HepG2 (cell line): ENCODE data around the gene TWNK. TPM values are rescaled to one million over a fixed set of nuclear protein-coding genes. Genes with fewer than 3 reads are reported as not detected.

Source experiments
- ATAC-seq: fragments of 200-7000 bp; cut with Tn5 transposase; 3 replicates; pipeline ENCODE4 v1.9.1; 2020; ENCODE audit warnings: mild to moderate bottlenecking, moderate library complexity
- BruUV-seq: library from RNA; stranded (reverse); fragments of 400-500 nt; replicated peaks from 2 replicates; lab custom pipeline; 2021; lab: Mats Ljungman, UMichigan
- CTCF ChIA-PET: fragments of 300-600 bp; formaldehyde crosslinking; extraction: SDS; loops from one replicate; lab custom pipeline; 2021; ENCODE audit warnings: low total read pairs, inconsistent platforms, low intra/inter-chr PET ratio; lab: Yijun Ruan, JAX
- POLR2A ChIA-PET: fragments of 350-600 bp; sonication (Branson Sonifier 250); formaldehyde crosslinking; loops from one replicate; lab custom pipeline; 2020; ENCODE audit warnings: antibody characterized with exemption, inconsistent platforms; lab: Yijun Ruan, JAX
- DNase-seq: peaks from one replicate; pipeline ENCODE4 v3.0.0-alpha.2; 2015; ENCODE audit warnings: low spot score
- FAIRE-seq: peaks from 3 replicates; lab custom pipeline; 2011; peaks lifted over from hg19 to GRCh38; lab: Jason Lieb, UNC
- H2AFZ ChIP-seq: one replicate; pipeline ENCODE4 v1.6.1; 2011; ENCODE audit warnings: low read length, inconsistent platforms
- H3K27ac ChIP-seq: fragments of 300-600 bp; 3 replicates; pipeline ENCODE4 v1.8.0; 2011; ENCODE audit warnings: mixed run types, mild to moderate bottlenecking, mixed read lengths, low read length, inconsistent platforms; ENCODE audit not compliant: insufficient read depth; ENCODE audit errors: extremely low read length
- H3K27me3 ChIP-seq, 2 experiments: fragments of 200-600 bp in 1 of 2; 2 replicates in 1 of 2; 3 replicates in 1 of 2; pipeline versions ENCODE4 v1.6.0 to v1.8.0; 2011; ENCODE audit warnings: low read length in 2 of 2, mild to moderate bottlenecking in 2 of 2, moderate library complexity in 2 of 2, inconsistent platforms in 1 of 2; ENCODE audit not compliant: insufficient read depth in 2 of 2, control insufficient read depth in 1 of 2
- H3K36me3 ChIP-seq, 2 experiments: fragments of 200-600 bp in 1 of 2; replicated peaks in 1 of 2; 2 replicates in 1 of 2; 3 replicates in 1 of 2; pipeline versions ENCODE4 v1.5.1 to v1.8.0; 2011; ENCODE audit warnings: low read length in 2 of 2, inconsistent platforms in 1 of 2; ENCODE audit not compliant: insufficient read depth in 2 of 2, control insufficient read depth in 1 of 2
- H3K4me1 ChIP-seq: 2 replicates; pipeline ENCODE4 v1.5.1; 2012; ENCODE audit warnings: low read length, inconsistent platforms; ENCODE audit not compliant: insufficient read depth
- H3K4me2 ChIP-seq: 2 replicates; pipeline ENCODE4 v1.6.0; 2011; ENCODE audit warnings: low read depth, low read length, inconsistent platforms
- H3K4me3 ChIP-seq, 3 experiments: fragments of 200-600 bp in 1 of 3; sonication (generic), shearing (Covaris generic) in 1 of 3; replicated peaks in 1 of 3; 2 replicates each; pipeline ENCODE4 v1.5.1; 2011 to 2016; ENCODE audit warnings: low read length in 3 of 3, inconsistent platforms in 2 of 3, low read depth in 2 of 3, mild to moderate bottlenecking in 2 of 3, control low read depth in 1 of 3, mixed read lengths in 1 of 3; ENCODE audit not compliant: insufficient read depth in 1 of 3
- H3K79me2 ChIP-seq: one replicate; pipeline ENCODE4 v1.6.1; 2011; ENCODE audit warnings: low read length, inconsistent platforms; ENCODE audit not compliant: insufficient read depth
- H3K9ac ChIP-seq: 2 replicates; pipeline ENCODE4 v1.6.0; 2011; ENCODE audit warnings: mild to moderate bottlenecking, low read depth, low read length, inconsistent platforms; ENCODE audit not compliant: insufficient read depth
- H3K9me3 ChIP-seq: 2 replicates; pipeline ENCODE4 v1.5.1; 2012; ENCODE audit warnings: mild to moderate bottlenecking, low read length
- H4K20me1 ChIP-seq: 2 replicates; pipeline ENCODE4 v1.6.0; 2011; ENCODE audit warnings: inconsistent platforms, mild to moderate bottlenecking, low read length, moderate library complexity; ENCODE audit not compliant: insufficient read depth
- GATAD2A ChIP-seq: IDR thresholded peaks from 2 replicates; pipeline ENCODE4 v1.6.1; 2016
- GTF2F1 ChIP-seq: fragments of 150-350 bp; IDR thresholded peaks from 2 replicates; pipeline ENCODE4 v1.6.1; 2014; ENCODE audit warnings: low read length
- HDAC6 ChIP-seq: fragments of 200-600 bp; sonication (generic); IDR thresholded peaks from 2 replicates; pipeline ENCODE4 v1.7.0; 2017; ENCODE audit warnings: mild to moderate bottlenecking, antibody characterized with exemption, low read length, low read depth
- MIXL1 ChIP-seq: IDR thresholded peaks from 2 replicates; pipeline ENCODE4 v1.6.1; 2016
- ZBED4 ChIP-seq: sonication (generic); formaldehyde crosslinking; IDR thresholded peaks from 2 replicates; pipeline ENCODE4 v1.4.0; 2020; ENCODE audit warnings: missing genetic modification reagents, borderline replicate concordance
- ZNF256 ChIP-seq: sonication (generic); formaldehyde crosslinking; conservative IDR thresholded peaks from 2 replicates; pipeline ENCODE4 v1.4.0; 2020; ENCODE audit warnings: missing genetic modification reagents
- ZNF276 ChIP-seq: sonication (generic); formaldehyde crosslinking; IDR thresholded peaks from 2 replicates; pipeline ENCODE4 v1.4.0; 2020; ENCODE audit warnings: mild to moderate bottlenecking, low read depth, missing genetic modification reagents
- ZNF768 ChIP-seq: sonication (generic); formaldehyde crosslinking; IDR thresholded peaks from 2 replicates; pipeline ENCODE4 v1.4.0; 2020; ENCODE audit warnings: missing genetic modification reagents
- ZZZ3 ChIP-seq: sonication (generic); formaldehyde crosslinking; IDR thresholded peaks from 2 replicates; pipeline ENCODE4 v1.4.0; 2020; ENCODE audit warnings: missing genetic modification reagents, mild to moderate bottlenecking, borderline replicate concordance
- WGBS: methylation state at CpG from one replicate; pipeline ENCODE4 v1.1.6; 2017; ENCODE audit warnings: low lambda C conversion rate; 5-methylcytosine and 5-hydroxymethylcytosine counted together
- in situ Hi-C: cut with HindIII; loops from 2 replicates; pipeline ENCODE4 v1.10.0; 2017; ENCODE audit warnings: low pct_unique_long_range_greater_than_20kb; ENCODE audit not compliant: extremely low pct_ligation_motif_present
- intact Hi-C: fragments of 100-400 bp; cut with micrococcal nuclease; formaldehyde crosslinking; loops from one replicate; pipeline ENCODE4 v1.10.0; 2022; ENCODE audit not compliant: unreplicated experiment
- polyA plus RNA-seq, 8 experiments: library from polyadenylated mRNA; depleted of rRNA in 3 of 8; stranded (reverse) in 7 of 8; unstranded in 1 of 8; fragments of >200 nt; fragmentation: Illumina TruSeq in 4 of 8; extraction: Trizol in 4 of 8; gene quantifications; 2 replicates each; pipeline versions ENCODE4 v1.2.1 to v1.2.3, GENCODE V29; 2011 to 2016; ENCODE audit warnings: low read depth in 4 of 8, missing spikeins in 1 of 8, mixed read lengths in 1 of 8; ENCODE audit not compliant: insufficient read depth in 1 of 8
- total RNA-seq, 5 experiments: library from RNA; depleted of rRNA; stranded (reverse); fragments of >200 nt; fragmentation: Illumina TruSeq; extraction: Trizol; gene quantifications; 2 replicates each; pipeline ENCODE4 v1.2.3, GENCODE V29; 2016; ENCODE audit warnings: low read depth in 1 of 5
- TF ChIP-seq, protein P1 (sequence below): sonication (generic); formaldehyde crosslinking; IDR thresholded peaks from 2 replicates; pipeline ENCODE4 v1.5.1; 2020; ENCODE audit warnings: mild to moderate bottlenecking, missing genetic modification reagents, borderline replicate concordance

Gene TWNK
- total and polyA plus RNA-seq, 2 of the 13 experiments (the other 11 are each of a cell fraction or from before 2014, with no cell fraction given), result 10.7 to 16.5 TPM

- TF ChIP-seq ZNF276 (CRISPR knock-in tag) (no peak), ZNF256 (no peak), ZZZ3 (CRISPR knock-in tag) (no peak)
Measured at GRCh38 chr10:100945754-100946153, 41.6 kb upstream of the TWNK start (continued).

GRCh38 chr10:100948916-100949315, 38.4 kb upstream of the TWNK start:
- in situ Hi-C loops, result no loop called here
- Histone ChIP-seq H3K9me3 (no peaks in the 10 kb centered on the region), H3K27me3 (no peaks in the 10 kb centered on the region), H3K9ac (no peak overlapping the region), H3K4me1 (no peaks in the 10 kb centered on the region), H3K4me2 (no peak overlapping the region), H2AFZ (no peak overlapping the region), H3K36me3 (peaks cover 16 to 64% of the 10 kb centered on the region in 2 experiments), H3K79me2 (no peaks in the 10 kb centered on the region), H4K20me1 (no peaks in the 10 kb centered on the region), H3K27ac (no peak overlapping the region), H3K4me3 (no peak overlapping the region)
- POLR2A ChIA-PET, result interaction anchor here (0.7 kb wide), 1 partner anchor 9 kb away, joined by 3 read pairs; no protein-coding TSS in a partner anchor
- FAIRE-seq, result no peak
- BruUV-seq, result no TSS peak
- TF ChIP-seq GATAD2A (CRISPR knock-in tag), result no peak
- intact Hi-C loops, result no loop called here
- ATAC-seq, result no peak
- 95% methylated on average over 3 of the region's 3 CpGs for WGBS
- CTCF ChIA-PET, result no interaction called here
- DNase-seq, result no peak

DNA sequence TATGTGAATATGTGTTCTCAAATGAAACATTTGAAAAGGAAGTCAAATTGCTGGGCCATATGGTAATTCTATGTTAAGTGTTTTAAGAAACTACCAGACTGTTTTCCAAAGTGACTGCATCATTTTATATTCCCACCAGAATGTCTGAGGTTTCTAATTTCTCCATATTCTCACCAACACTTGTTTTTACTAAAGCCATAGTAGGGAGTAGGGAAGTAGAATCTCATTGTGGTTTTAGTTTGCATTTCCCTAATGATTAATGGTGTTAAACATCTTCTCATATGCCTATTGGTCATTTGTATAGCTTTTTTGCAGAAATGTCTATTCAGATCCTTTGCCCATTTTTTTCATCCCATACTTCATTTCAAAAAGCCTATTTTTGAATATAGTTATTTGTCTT, 27.1 kb upstream of the TWNK start:
- CTCF ChIA-PET, result no interaction called here
- DNase-seq, result no peak
- TF ChIP-seq ZNF768 (no peak), GTF2F1 (no peak), ZBED4 (CRISPR knock-in tag) (no peak), MIXL1 (no peak), HDAC6 (no peak)
- TF ChIP-seq, protein P1, sequence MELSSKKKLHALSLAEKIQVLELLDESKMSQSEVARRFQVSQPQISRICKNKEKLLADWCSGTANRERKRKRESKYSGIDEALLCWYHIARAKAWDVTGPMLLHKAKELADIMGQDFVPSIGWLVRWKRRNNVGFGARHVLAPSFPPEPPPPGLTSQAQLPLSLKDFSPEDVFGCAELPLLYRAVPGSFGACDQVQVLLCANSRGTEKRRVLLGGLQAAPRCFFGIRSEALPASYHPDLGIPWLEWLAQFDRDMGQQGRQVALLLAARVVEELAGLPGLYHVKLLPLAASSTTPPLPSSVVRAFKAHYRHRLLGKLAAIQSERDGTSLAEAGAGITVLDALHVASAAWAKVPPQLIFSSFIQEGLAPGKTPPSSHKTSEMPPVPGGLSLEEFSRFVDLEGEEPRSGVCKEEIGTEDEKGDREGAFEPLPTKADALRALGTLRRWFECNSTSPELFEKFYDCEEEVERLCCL, result no peak

More for the DNA sequence above, 27.1 kb upstream of the TWNK start:
- no peak overlapping the region for H3K4me3 ChIP-seq
- no peaks in the 10 kb centered on the region; the same call in 1 of the 2 replicates for H4K20me1 ChIP-seq
- POLR2A ChIA-PET, result no interaction called here
- H2AFZ ChIP-seq, result no peak overlapping the region
- no peak overlapping the region for H3K27ac ChIP-seq
- H3K4me1 ChIP-seq, result peaks cover 29% of the 10 kb centered on the region
- ATAC-seq (no peak), FAIRE-seq (no peak)
- H3K36me3 ChIP-seq, result peaks cover 5 to 44% of the 10 kb centered on the region in 2 experiments
- H3K4me2 ChIP-seq, result no peak overlapping the region
- H3K9me3 ChIP-seq, result no peaks in the 10 kb centered on the region
- in situ Hi-C loops, result no loop called here
- no peaks in the 10 kb centered on the region for H3K27me3 ChIP-seq
- intact Hi-C loops, result no loop called here
- no peaks in the 10 kb centered on the region for H3K79me2 ChIP-seq
- no TSS peak for BruUV-seq
- no peak overlapping the region for H3K9ac ChIP-seq
